Activated T-cell treated with anti-CD3 and anti-CD28 coated beads, Interleukin-2, amount 50 U/mL, for 4 hours (primary cell): ENCODE results near the gene GAS2L2. TPM values are rescaled to one million over a fixed set of nuclear protein-coding genes. Genes with fewer than 3 reads are reported as not detected.

Source experiments
- ATAC-seq, 2 donors: fragments of 200-7000 bp; cut with Tn5 transposase; one replicate each; pipeline ENCODE4 v1.10.0; 2021
- DNase-seq: peaks from one replicate; pipeline ENCODE4 v3.0.0-alpha.2; 2020
- H3K27me3 Mint-ChIP-seq: one replicate; pipeline ENCODE4 v1.8.0; 2021; ENCODE audit warnings: low read depth, mixed read lengths
- H3K36me3 Mint-ChIP-seq: one replicate; pipeline ENCODE4 v1.8.0; 2022; ENCODE audit warnings: mixed read lengths; ENCODE audit not compliant: insufficient read depth
- H3K4me1 Mint-ChIP-seq: one replicate; pipeline ENCODE4 v1.8.0; 2021; ENCODE audit warnings: low read depth, mixed read lengths
- H3K4me3 Mint-ChIP-seq: one replicate; pipeline ENCODE4 v1.8.0; 2021; ENCODE audit warnings: mild to moderate bottlenecking, moderate library complexity, mixed read lengths
- H3K9me3 Mint-ChIP-seq: one replicate; pipeline ENCODE4 v1.8.0; 2021; ENCODE audit warnings: mixed read lengths
- total RNA-seq, 3 donors: library from RNA; stranded (reverse); gene quantifications; one replicate each; pipeline ENCODE4 v1.2.1, GENCODE V29; 2021

GAS2L2 gene
- total RNA-seq, 3 donors from 2014 or later = 0.05 TPM; not detected in 2

DNA sequence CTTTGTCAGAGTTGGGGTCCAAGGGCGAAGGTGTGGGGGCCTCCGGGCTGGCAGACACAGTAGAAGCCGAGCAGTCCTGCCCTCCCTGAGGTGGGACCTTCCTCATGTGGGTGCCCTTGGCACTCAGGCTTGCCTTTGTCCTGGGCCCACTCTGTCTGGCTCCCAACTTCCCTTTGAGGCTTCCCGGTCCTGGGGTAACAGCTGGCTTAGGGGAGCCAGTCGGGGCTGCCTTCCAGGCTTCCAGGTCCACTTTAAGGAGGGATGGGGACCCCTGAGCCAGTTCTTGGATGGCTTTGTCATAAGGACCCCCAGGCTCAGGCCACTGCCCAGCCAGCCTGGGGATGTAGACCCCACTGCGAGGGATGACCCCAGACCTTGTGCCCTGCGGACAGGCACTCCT lies 7.8 kb downstream of the GAS2L2 start:
- Mint-ChIP-seq H3K4me1 (peaks cover 14% of the 10 kb centered on the region), H3K27me3 (peaks cover 49% of the 10 kb centered on the region), H3K4me3 (no peak overlapping the region), H3K36me3 (no peaks in the 10 kb centered on the region), H3K9me3 (no peaks in the 10 kb centered on the region)
- DNase-seq (no peak), ATAC-seq (no peak)

DNA sequence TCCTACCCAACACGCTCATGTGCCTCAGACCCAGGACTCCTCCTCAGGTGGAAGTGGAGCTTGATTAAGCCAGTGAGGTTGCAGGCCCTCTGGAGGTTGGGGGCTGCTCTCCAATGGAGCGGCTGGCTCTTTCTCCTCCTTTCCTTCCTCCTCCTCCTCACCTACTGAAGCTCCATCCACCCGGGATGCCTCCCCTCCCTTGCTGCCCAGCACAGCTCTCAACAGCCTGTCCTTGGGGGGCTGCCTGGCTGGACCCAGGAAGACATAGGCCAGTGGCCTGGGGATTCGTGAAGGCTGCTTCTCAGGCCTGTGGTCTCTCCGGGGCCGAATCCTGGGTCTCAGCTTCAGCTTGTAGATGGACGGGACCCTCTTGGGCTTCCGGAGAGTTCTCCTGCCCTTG lies 8.2 kb downstream of the GAS2L2 start:
- H3K4me1 Mint-ChIP-seq = peaks cover 11% of the 10 kb centered on the region
- no peak for ATAC-seq
- peaks cover 50% of the 10 kb centered on the region for H3K27me3 Mint-ChIP-seq
- DNase-seq = no peak
- no peak overlapping the region for H3K4me3 Mint-ChIP-seq
- H3K36me3 Mint-ChIP-seq = no peaks in the 10 kb centered on the region
- no peaks in the 10 kb centered on the region for H3K9me3 Mint-ChIP-seq

DNA sequence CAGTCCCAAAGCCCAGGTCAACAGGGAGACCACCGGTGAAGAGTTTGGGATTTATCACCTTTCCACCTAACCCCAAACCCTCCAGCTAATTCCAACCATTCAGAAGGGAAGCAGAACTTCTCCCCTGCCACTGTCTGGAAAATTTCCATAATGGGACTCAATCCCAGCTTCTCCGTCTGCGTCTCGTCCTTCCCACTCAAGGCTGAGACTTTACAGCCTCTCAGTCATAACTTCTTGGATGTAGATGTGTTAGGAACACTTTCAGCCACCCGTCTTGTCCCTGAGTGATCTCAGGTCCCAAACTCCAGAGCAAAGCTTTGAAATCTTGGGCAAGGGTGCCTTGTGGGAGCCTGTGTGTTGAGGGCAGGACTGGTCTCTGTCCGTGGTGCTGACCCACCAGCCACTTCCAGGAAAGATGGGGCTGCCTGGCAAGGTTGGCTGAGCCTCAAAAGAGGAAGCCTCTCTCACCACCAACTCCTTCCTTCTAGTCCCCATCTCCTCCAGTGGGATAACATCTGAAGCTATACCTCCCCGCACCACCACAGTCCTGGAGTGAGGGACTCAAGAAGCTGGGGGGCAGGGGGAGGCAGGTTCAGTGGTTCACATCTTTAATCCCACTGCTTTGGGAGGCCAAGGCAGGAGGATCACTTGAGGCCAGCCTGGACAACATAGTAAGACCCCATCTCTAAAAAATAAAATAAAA lies 9.3 kb downstream of the GAS2L2 start:
- Mint-ChIP-seq H3K4me3 (no peak overlapping the region), H3K9me3 (no peaks in the 10 kb centered on the region), H3K27me3 (peaks cover 43% of the 10 kb centered on the region), H3K36me3 (no peaks in the 10 kb centered on the region), H3K4me1 (peaks cover 9% of the 10 kb centered on the region)
- DNase-seq = no peak
- no peak for ATAC-seq

DNA sequence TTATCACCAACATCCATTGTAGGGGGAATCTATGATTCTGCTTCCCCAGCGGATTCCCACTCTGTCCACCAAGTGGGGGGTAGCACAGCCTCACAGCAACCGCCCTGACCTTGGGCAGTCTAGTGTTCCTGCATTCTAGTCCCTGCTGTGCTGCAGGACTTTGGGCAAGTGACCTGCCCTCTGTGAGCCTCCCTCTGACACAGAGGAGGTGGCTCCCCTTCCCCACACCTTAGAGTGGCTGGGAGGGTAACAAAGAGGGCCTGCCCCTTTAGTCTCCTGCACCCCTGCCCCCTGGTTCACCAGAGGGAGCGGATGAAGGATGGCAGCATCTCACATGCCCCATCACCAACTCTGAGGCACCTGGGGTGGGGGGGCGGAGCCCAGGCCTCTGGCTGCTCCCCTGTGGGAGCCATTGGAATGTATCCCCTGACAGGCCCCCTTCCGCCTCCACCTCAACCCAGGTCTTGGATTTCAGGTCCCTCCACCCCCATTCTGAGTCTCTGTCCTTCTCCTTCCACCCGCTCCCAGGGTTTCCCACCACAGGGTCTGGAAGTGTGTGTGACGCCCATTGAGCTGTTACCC lies 10.1 kb downstream of the GAS2L2 start:
- Mint-ChIP-seq H3K36me3 (no peaks in the 10 kb centered on the region), H3K9me3 (no peaks in the 10 kb centered on the region), H3K4me1 (peaks cover 5% of the 10 kb centered on the region), H3K27me3 (peaks cover 36% of the 10 kb centered on the region), H3K4me3 (no peak overlapping the region)
- DNase-seq (no peak), ATAC-seq (no peak)

DNA sequence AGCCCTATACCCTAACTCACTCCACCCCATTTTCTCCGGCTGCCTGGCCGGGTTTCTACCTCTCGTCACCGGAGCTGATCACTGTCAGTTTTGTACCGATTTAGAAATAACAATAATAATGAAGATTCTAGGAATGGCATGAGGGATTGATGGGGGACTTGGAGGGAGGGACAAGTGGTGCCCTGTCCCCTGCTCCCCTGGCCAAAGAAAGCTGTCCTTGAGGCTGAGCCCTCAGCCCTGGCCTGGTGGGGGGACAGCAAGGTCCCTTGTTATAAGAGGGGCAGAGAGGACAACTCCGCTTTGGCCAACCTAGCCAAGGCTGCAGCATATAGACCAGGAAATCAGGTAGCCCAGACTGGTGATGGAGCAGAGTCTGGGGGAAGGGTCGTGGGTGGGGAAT lies 10.5 kb downstream of the GAS2L2 start:
- Mint-ChIP-seq H3K27me3 (peaks cover 36% of the 10 kb centered on the region), H3K4me3 (no peak overlapping the region), H3K9me3 (no peaks in the 10 kb centered on the region), H3K4me1 (peaks cover 5% of the 10 kb centered on the region), H3K36me3 (no peaks in the 10 kb centered on the region)
- ATAC-seq = no peak
- no peak for DNase-seq

DNA sequence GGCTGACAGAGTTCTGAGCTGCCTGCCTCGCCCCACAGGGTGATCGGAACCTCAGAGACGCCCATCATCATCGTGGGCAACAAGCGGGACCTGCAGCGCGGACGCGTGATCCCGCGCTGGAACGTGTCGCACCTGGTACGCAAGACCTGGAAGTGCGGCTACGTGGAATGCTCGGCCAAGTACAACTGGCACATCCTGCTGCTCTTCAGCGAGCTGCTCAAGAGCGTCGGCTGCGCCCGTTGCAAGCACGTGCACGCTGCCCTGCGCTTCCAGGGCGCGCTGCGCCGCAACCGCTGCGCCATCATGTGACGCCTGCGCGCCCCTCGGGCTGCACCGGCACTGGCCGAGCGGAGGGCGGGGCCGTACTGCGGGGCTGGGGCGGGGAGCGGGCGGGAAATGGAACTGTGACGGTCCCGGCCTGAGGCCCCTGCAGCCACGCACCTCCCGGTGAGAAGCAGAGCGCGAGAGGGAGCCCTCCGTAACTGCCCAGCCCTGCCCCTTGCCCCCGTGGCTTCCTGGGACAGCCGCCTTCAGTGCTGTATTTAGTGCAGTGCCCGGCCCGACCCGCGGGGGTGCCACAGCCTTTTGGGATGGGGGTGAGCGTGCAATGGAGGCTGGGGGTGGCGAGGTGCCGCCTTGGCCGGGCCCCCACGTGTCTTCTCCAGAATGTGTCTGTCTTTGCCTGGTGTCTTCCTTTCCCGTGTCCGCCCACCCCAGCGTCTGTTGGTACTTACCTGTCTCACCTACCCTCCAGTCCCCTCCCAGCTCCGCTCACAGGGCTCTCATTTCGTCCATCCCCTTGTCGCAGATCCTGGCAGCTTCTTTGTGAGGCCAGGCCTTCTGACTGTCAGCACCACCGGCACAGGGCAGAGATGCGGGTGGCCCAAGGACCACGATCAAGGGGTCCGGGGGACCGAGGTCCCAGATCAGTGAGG lies 11.8 kb downstream of the GAS2L2 start:
- H3K36me3 Mint-ChIP-seq = no peaks in the 10 kb centered on the region

DNA sequence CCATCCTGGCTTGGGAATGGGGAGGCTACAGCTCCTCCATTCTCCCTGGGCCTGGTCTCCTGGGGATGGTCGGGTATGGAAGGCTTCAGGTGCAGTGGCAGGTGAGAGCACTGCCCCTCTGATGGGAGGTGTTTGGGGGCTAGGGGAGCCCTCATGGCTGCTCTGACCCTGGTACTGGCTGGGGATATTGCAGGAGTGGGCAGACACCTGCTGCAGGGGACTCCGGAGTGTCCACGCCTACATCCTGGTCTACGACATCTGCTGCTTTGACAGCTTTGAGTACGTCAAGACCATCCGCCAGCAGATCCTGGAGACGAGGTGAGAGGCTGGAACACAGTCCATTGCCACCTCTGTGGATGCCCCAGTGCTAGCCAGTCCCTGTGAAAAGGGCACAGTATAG lies 12.8 kb downstream of the GAS2L2 start:
- no peaks in the 10 kb centered on the region for H3K36me3 Mint-ChIP-seq
- no peak for ATAC-seq
- H3K4me3 Mint-ChIP-seq = no peak overlapping the region

More for the DNA sequence above, 11.8 kb downstream of the GAS2L2 start:
- H3K9me3 Mint-ChIP-seq = no peaks in the 10 kb centered on the region
- peaks cover 36% of the 10 kb centered on the region for H3K27me3 Mint-ChIP-seq
- no peak for DNase-seq
- peak; percentile 79 to 82 for ATAC-seq
- H3K4me3 Mint-ChIP-seq = peak overlapping the region; percentile 35
- peaks cover 5% of the 10 kb centered on the region for H3K4me1 Mint-ChIP-seq

DNA sequence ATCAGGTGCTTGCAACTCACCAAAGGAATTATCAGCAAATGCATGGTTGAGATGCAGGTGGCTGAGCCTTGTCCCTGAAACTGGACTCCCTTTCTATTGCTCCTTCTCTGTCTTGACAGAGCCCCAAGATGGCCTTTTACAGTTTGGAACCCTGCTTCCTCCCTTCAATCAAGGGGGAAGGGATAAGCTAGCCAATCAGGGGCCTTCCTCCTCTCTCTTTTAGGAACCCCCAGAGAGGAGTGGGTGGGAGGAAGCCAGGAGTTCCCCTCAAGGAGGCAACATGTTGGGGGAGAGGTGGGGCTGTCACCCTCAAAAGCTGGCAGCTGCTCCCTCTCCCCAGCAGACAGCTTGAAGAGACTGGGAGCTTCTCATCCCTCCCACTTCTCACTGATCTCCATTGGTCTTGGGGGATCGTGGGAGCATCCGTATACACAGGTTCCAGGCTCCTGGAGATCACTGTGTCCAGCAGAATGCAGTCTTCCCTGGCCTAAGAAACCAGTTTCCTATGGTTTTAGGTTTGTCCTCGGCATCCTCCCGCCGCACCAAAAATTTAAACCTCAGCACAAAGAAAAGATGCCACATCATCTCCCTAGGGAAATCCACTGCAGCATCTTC lies 14.4 kb downstream of the GAS2L2 start:
- DNase-seq (no peak), ATAC-seq (no peak)
- H3K9me3 Mint-ChIP-seq = no peaks in the 10 kb centered on the region
- peaks cover 27% of the 10 kb centered on the region for H3K27me3 Mint-ChIP-seq
- peaks cover 5% of the 10 kb centered on the region for H3K4me1 Mint-ChIP-seq
- no peaks in the 10 kb centered on the region for H3K36me3 Mint-ChIP-seq
- H3K4me3 Mint-ChIP-seq = no peak overlapping the region

More for the DNA sequence above, 12.8 kb downstream of the GAS2L2 start:
- no peaks in the 10 kb centered on the region for H3K9me3 Mint-ChIP-seq
- no peak for DNase-seq
- peaks cover 5% of the 10 kb centered on the region for H3K4me1 Mint-ChIP-seq
- peaks cover 36% of the 10 kb centered on the region for H3K27me3 Mint-ChIP-seq

DNA sequence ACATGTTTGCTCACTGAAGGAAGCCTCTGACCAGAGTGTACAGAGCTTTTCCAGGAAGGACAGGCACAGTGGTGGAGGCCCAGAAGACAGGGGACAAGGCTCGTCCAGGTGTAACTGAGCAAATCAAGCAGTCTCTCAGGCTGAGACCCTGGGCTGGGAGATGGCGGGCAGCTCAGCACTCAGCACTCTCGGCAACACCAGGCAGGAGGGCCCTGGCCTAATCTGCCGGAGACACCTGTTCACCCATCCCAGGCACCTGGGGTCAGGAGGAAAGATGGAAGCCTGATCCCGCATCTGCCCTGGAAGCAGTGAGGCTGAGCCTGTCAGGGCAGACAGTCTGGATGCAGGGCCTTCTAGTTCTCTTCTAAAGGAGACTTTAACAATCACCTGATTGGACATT lies 16.8 kb downstream of the GAS2L2 start:
- no peak overlapping the region for H3K4me3 Mint-ChIP-seq
- ATAC-seq (no peak), DNase-seq (no peak)
- H3K27me3 Mint-ChIP-seq = peaks cover 12% of the 10 kb centered on the region
- H3K36me3 Mint-ChIP-seq = no peaks in the 10 kb centered on the region
- peaks cover under 1% of the 10 kb centered on the region for H3K4me1 Mint-ChIP-seq
- no peaks in the 10 kb centered on the region for H3K9me3 Mint-ChIP-seq

DNA sequence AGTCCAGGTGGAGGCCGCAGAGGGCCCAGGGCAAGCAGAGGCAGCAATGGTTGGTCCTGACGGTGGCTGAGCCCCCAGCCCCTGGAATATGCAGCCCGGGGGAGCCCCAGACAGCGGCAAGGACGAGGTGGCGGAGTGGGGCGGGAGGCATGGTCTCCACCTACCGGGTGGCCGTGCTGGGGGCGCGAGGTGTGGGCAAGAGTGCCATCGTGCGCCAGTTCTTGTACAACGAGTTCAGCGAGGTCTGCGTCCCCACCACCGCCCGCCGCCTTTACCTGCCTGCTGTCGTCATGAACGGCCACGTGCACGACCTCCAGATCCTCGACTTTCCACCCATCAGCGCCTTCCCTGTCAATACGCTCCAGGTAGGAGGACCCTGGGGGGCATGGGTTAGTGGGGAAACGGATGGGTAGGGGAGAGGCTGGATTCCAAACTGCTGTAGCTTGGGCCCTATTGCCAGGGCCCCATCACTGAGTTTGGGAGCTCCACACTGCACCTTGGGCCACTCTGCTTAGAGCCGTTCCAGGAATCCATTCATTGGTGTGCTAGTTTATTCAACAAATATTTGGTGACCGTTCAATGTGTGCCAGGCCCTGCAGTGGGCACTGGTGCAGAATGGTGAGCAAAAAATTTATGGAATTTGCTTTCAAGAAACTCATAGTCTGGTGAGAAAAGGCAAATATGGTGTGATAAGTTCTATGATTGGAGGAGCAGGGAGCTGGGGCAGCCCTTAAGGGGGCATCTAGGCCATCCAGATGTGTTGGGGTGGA lies 17.8 kb downstream of the GAS2L2 start:
- Mint-ChIP-seq H3K27me3 (peaks cover 7% of the 10 kb centered on the region), H3K36me3 (peaks cover 2% of the 10 kb centered on the region), H3K4me1 (peaks cover 11% of the 10 kb centered on the region), H3K4me3 (no peak overlapping the region), H3K9me3 (no peaks in the 10 kb centered on the region)
- DNase-seq = no peak
- ATAC-seq = no peak

DNA sequence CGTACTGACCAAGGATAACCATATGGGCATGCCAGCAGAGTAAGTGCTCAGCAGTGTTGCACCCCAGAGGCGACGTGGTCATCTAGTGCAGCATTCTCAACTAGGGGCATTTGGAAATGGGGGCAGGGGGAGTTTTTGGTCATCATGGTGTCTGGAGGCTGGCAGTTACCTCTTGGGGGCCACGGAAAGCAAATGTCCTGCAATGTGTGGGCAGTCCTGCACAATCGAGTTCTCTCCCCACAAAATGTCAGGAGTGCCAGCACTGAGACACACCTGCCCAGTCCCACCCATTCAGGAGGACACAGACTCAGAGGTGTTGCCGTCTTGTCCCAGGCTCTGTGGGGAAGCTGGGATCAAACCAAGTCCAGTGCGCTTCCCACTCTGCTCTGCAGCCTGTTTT lies 18.6 kb downstream of the GAS2L2 start:
- ATAC-seq (no peak), DNase-seq (no peak)
- H3K4me3 Mint-ChIP-seq = no peak overlapping the region
- H3K27me3 Mint-ChIP-seq = no peaks in the 10 kb centered on the region
- H3K9me3 Mint-ChIP-seq = no peaks in the 10 kb centered on the region
- H3K36me3 Mint-ChIP-seq = peaks cover 2% of the 10 kb centered on the region
- peaks cover 17% of the 10 kb centered on the region for H3K4me1 Mint-ChIP-seq

DNA sequence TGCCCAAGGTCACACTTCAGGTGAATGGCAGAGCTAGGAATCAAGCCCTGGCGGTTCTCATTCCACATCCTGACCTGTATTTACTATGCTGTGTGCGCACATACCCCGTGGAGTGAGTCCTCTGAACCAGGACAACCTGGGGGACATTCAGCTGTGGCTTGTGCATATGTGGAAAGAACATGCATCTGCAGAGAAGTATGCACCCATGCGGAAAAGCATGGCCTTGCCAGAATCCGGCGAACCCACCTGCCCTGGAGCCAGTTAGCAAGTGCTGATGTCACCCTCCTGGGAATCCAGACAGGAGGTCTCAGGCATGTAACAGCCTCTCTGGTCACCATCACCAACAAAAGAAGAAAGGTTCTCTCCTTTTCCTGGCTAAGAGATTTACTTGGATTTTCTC lies 19.7 kb downstream of the GAS2L2 start:
- no peaks in the 10 kb centered on the region for H3K27me3 Mint-ChIP-seq
- no peak for ATAC-seq
- peaks cover 6% of the 10 kb centered on the region for H3K36me3 Mint-ChIP-seq
- H3K9me3 Mint-ChIP-seq = no peaks in the 10 kb centered on the region
- no peak for DNase-seq
- H3K4me1 Mint-ChIP-seq = peaks cover 17% of the 10 kb centered on the region
- no peak overlapping the region for H3K4me3 Mint-ChIP-seq

DNA sequence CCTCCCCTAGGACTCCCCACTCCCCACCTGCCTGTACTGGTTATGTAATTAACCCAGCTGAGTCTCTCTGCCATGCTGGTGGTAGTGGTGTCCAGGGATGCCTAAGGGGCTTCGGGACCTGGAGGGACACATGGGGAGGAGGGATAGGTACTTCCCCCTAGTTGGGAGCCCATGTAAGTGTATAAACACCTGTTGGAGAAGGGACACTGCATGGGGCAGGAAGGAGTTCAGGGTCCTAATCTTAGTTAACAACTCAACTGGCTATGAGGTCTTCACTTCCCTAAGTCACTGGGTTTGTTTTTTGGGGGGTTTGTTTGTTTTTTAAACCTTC lies 20.3 kb downstream of the GAS2L2 start:
- ATAC-seq (no peak), DNase-seq (no peak)
- peak overlapping the region; percentile 76 for H3K4me3 Mint-ChIP-seq
- H3K27me3 Mint-ChIP-seq = no peaks in the 10 kb centered on the region
- H3K4me1 Mint-ChIP-seq = peaks cover 17% of the 10 kb centered on the region
- H3K36me3 Mint-ChIP-seq = peaks cover 12% of the 10 kb centered on the region
- no peaks in the 10 kb centered on the region for H3K9me3 Mint-ChIP-seq
